A549 treated with dexamethasone at 1 μM for 4 hours (cell line): ENCODE results near the gene STK17B. TPM values are rescaled to one million over a fixed set of nuclear protein-coding genes. Genes with fewer than 3 reads are reported as not detected.

Experiments
- total RNA-seq: library from RNA; stranded (reverse); fragments of 200-300 nt; extraction: Qiagen RNA extraction; gene quantifications from 5 replicates; pipeline ENCODE4 v1.2.3, GENCODE V29; 2022

Gene STK17B
- total RNA-seq = 10.3 to 14.9 TPM (median 13.5 TPM) in 5 replicates

GRCh38 chr2:196171248-196171871 is at the start of gene STK17B:
TSS of gene STK17B (minus strand) at chr2:196171578. CDS start at chr2:196163383, 8,195 bp downstream.

Other genes starting within 250 kb of the STK17B start
- gene DNAH7, start 102.7 kb downstream of the STK17B start, total RNA-seq = 0.79 to 2.1 TPM (median 1.0 TPM) in 5 replicates